K562 (cell line): Measurements from ENCODE around the gene HNRNPA2B1. TPM values are rescaled to one million over a fixed set of nuclear protein-coding genes. Genes with fewer than 3 reads are reported as not detected.

Experiments used
- AFF4 ChIP-seq: sonication (generic); formaldehyde crosslinking; IDR thresholded peaks from 2 replicates; pipeline ENCODE4 v1.8.0; 2023; ENCODE audit warnings: mild to moderate bottlenecking, missing genetic modification reagents
- EWSR1 ChIP-seq: fragments of 450-650 bp; IDR thresholded peaks from 2 replicates; pipeline ENCODE4 v1.6.1; 2018; ENCODE audit warnings: borderline replicate concordance, mild to moderate bottlenecking, low read depth, moderate library complexity; ENCODE audit not compliant: partially characterized antibody
- FOXO4 ChIP-seq: fragments of 450-650 bp; formaldehyde crosslinking; IDR thresholded peaks from 2 replicates; pipeline ENCODE4 v1.4.0; 2020; ENCODE audit warnings: mild to moderate bottlenecking, moderate library complexity
- HCFC1 ChIP-seq: IDR thresholded peaks from 2 replicates; pipeline ENCODE4 v1.6.1; 2012; ENCODE audit warnings: low read depth, low read length, improper control_type of control experiment
- MTF1 ChIP-seq: fragments of 250-450 bp; sonication (Bioruptor Pico); IDR thresholded peaks from 2 replicates; pipeline ENCODE4 v1.9.0; 2021; ENCODE audit warnings: moderate library complexity, mild to moderate bottlenecking, inconsistent platforms, borderline replicate concordance
- NCOA1 ChIP-seq: fragments of 450-650 bp; IDR thresholded peaks from 2 replicates; pipeline ENCODE4 v1.6.1; 2016; ENCODE audit warnings: low read depth
- NFE2 ChIP-seq: IDR thresholded peaks from 2 replicates; pipeline ENCODE4 v1.6.1; 2014; ENCODE audit warnings: antibody characterized with exemption, low read depth
- NR4A1 ChIP-seq, 2 experiments: fragments of 250-450 bp in 1 of 2; fragments of 450-650 bp in 1 of 2; sonication (Bioruptor Pico) in 1 of 2; IDR thresholded peaks; 2 replicates each; pipeline versions ENCODE4 v1.4.0 to v1.6.1; 2016 to 2020; ENCODE audit warnings: mild to moderate bottlenecking in 2 of 2, missing compliant biosample characterization in 1 of 2, missing genetic modification characterization in 1 of 2, moderate library complexity in 1 of 2
- PURB ChIP-seq: sonication (generic); formaldehyde crosslinking; IDR thresholded peaks from 2 replicates; pipeline ENCODE4 v1.9.0; 2021; ENCODE audit warnings: low read depth, mild to moderate bottlenecking, missing genetic modification reagents
- PYGO2 ChIP-seq: fragments of 450-650 bp; IDR thresholded peaks from 2 replicates; pipeline ENCODE4 v1.6.1; 2016; ENCODE audit warnings: mild to moderate bottlenecking, missing genetic modification characterization, moderate library complexity, missing compliant biosample characterization
- RBM34 ChIP-seq: fragments of 200-400 bp; formaldehyde crosslinking; IDR thresholded peaks from 2 replicates; pipeline ENCODE4 v1.6.1; 2018; ENCODE audit warnings: low read length, borderline replicate concordance; ENCODE audit not compliant: insufficient read depth
- RHOXF2B ChIP-seq: fragments of 250-450 bp; sonication (Bioruptor Pico); conservative IDR thresholded peaks from 2 replicates; pipeline ENCODE4 v1.5.1; 2021
- RNF2 ChIP-seq: sonication (generic); IDR thresholded peaks from 2 replicates; pipeline ENCODE4 v1.6.1; 2016
- TAF7 ChIP-seq: fragments of 450-650 bp; IDR thresholded peaks from 2 replicates; pipeline ENCODE4 v1.6.1; 2016; ENCODE audit warnings: missing genetic modification characterization, missing compliant biosample characterization
- TEAD4 ChIP-seq, 2 experiments: sonication (generic) in 1 of 2; formaldehyde crosslinking in 1 of 2; IDR thresholded peaks; 2 replicates each; pipeline versions ENCODE4 v1.6.1 to v1.8.0; 2012 to 2022; ENCODE audit warnings: borderline replicate concordance in 1 of 2, inconsistent platforms in 1 of 2, low read length in 1 of 2, mild to moderate bottlenecking in 1 of 2, missing genetic modification reagents in 1 of 2
- TRIM28 ChIP-seq: fragments of 450-650 bp; IDR thresholded peaks from 2 replicates; pipeline ENCODE4 v1.6.1; 2017
- TSC22D4 ChIP-seq: fragments of 450-650 bp; IDR thresholded peaks from 2 replicates; pipeline ENCODE4 v1.6.1; 2016; ENCODE audit warnings: missing genetic modification characterization, missing biosample characterization, control low read depth
- U2AF1 ChIP-seq: fragments of 200-400 bp; formaldehyde crosslinking; optimal IDR thresholded peaks from 2 replicates; pipeline ENCODE3; 2017; ENCODE audit warnings: mild to moderate bottlenecking, low read depth, low read length, moderate library complexity
- ZFP30 ChIP-seq: fragments of 250-450 bp; sonication (Bioruptor Pico); IDR thresholded peaks from 2 replicates; pipeline ENCODE4 v1.8.0; 2022; ENCODE audit warnings: moderate library complexity, mild to moderate bottlenecking, inconsistent platforms, borderline replicate concordance
- ZKSCAN3 ChIP-seq: fragments of 250-450 bp; sonication (Bioruptor Pico); IDR thresholded peaks from 2 replicates; pipeline ENCODE4 v1.4.0; 2020
- ZNF253 ChIP-seq: fragments of 250-450 bp; sonication (Bioruptor Pico); conservative IDR thresholded peaks from 2 replicates; pipeline ENCODE4 v1.6.1; 2021; ENCODE audit warnings: mild to moderate bottlenecking
- ZNF445 ChIP-seq: fragments of 250-450 bp; sonication (Bioruptor Pico); IDR thresholded peaks from 2 replicates; pipeline ENCODE4 v1.4.0; 2020; ENCODE audit warnings: low read depth, mild to moderate bottlenecking, moderate library complexity
- ZNF668 ChIP-seq: fragments of 250-450 bp; sonication (Bioruptor Pico); IDR thresholded peaks from 2 replicates; pipeline ENCODE4 v1.8.0; 2022; ENCODE audit warnings: mild to moderate bottlenecking, inconsistent platforms
- ZNF696 ChIP-seq: fragments of 250-450 bp; sonication (Bioruptor Pico); conservative IDR thresholded peaks from 2 replicates; pipeline ENCODE4 v1.4.0; 2020; ENCODE audit warnings: mild to moderate bottlenecking, moderate library complexity
- ZNF717 ChIP-seq: fragments of 250-450 bp; sonication (Bioruptor Pico); IDR thresholded peaks from 2 replicates; pipeline ENCODE4 v1.5.0; 2021
- ZZZ3 ChIP-seq: fragments of 450-650 bp; IDR thresholded peaks from 2 replicates; pipeline ENCODE4 v1.6.1; 2016; ENCODE audit warnings: antibody characterized with exemption, mild to moderate bottlenecking, moderate library complexity
- polyA plus RNA-seq, 8 experiments: library from polyadenylated mRNA; depleted of rRNA in 4 of 8; stranded (reverse) in 5 of 8; unstranded in 3 of 8; fragments of >200 nt; fragmentation: Nextera tagmentation in 2 of 8; fragmentation: Illumina TruSeq in 1 of 8; extraction: Ambion mirVana in 2 of 8; extraction: Trizol in 1 of 8; gene quantifications; 2 replicates each; pipeline versions ENCODE4 v1.2.1 to v1.2.3, GENCODE V29; 2011 to 2014; ENCODE audit warnings: inconsistent platforms in 1 of 8, missing spikeins in 1 of 8
- total RNA-seq, 7 experiments: library from RNA; depleted of rRNA in 6 of 7; stranded (reverse); fragments of >200 nt in 6 of 7; fragmentation: Illumina TruSeq in 2 of 7; extraction: Trizol in 2 of 7; gene quantifications; 2 replicates each; pipeline versions ENCODE4 v1.2.1 to v1.2.3, GENCODE V29; 2011 to 2021; ENCODE audit warnings: low replicate concordance in 1 of 7

The HNRNPA2B1 gene
- total and polyA plus RNA-seq, 9 of the 15 experiments (the other 6 are each of a cell fraction or from before 2014, with no cell fraction given), result 630 to 1,989 (median 865) TPM

- no peak for TF ChIP-seq TRIM28
- no peak for TF ChIP-seq ZNF717
- TF ChIP-seq EWSR1, result no peak
- TF ChIP-seq RHOXF2B, result no peak
- TF ChIP-seq FOXO4 (CRISPR knock-in tag), result no peak
- no peak for TF ChIP-seq NR4A1 (CRISPR knock-in tag; IDR thresholded peaks at IDR 0.05)
- no peak for TF ChIP-seq NR4A1 (tag; IDR thresholded peaks at IDR 0.05)
- no peak for TF ChIP-seq PURB
- TF ChIP-seq HCFC1, result 0 out of 2 replicates have a peak, but pooled peaks have one; percentile 16
- no peak for TF ChIP-seq ZNF668 (CRISPR knock-in tag)
- no peak for TF ChIP-seq ZNF445 (CRISPR knock-in tag)
- no peak for TF ChIP-seq MTF1 (CRISPR knock-in tag)
- TF ChIP-seq PYGO2 (tag), result no peak
- no peak for TF ChIP-seq RBM34
- TF ChIP-seq NCOA1, result no peak
- TF ChIP-seq ZZZ3, result no peak
- peak; percentile 29; the same call in 1 of the 2 replicates for TF ChIP-seq TEAD4 (IDR thresholded peaks at IDR 0.05; ENCODE audit: low read length)
- no peak for TF ChIP-seq TEAD4 (CRISPR knock-in tag; IDR thresholded peaks at IDR 0.05; ENCODE audit: borderline replicate concordance)
- no peak for TF ChIP-seq ZFP30
- TF ChIP-seq AFF4 (CRISPR knock-in tag), result no peak
- no peak for TF ChIP-seq ZKSCAN3 (CRISPR knock-in tag)
- TF ChIP-seq TSC22D4 (tag), result no peak
- no peak for TF ChIP-seq RNF2
- TF ChIP-seq ZNF696, result no peak
- TF ChIP-seq NFE2, result no peak
- no peak for TF ChIP-seq ZNF253
- TF ChIP-seq TAF7 (tag), result no peak
- peak; percentile 91 for TF ChIP-seq U2AF1
Observed at GRCh38 chr7:26199301-26200037, 1.1 kb downstream of the HNRNPA2B1 start (continued).
